ENCODE results near the gene GUCY1A2.

GUCY1A2 gene

GRCh38 chr11:106724293-106724892 lies 293.9 kb downstream of the GUCY1A2 start:
- DNase-seq: no peak

- DNase-seq: no peak
Measured at GRCh38 chr11:106723071-106723470, 295.2 kb downstream of the GUCY1A2 start.

- no peak for DNase-seq
Measured at GRCh38 chr11:106717222-106717621, 301.1 kb downstream of the GUCY1A2 start.

GRCh38 chr11:106714199-106714598 lies 304.1 kb downstream of the GUCY1A2 start:
- DNase-seq: no peak

DNA sequence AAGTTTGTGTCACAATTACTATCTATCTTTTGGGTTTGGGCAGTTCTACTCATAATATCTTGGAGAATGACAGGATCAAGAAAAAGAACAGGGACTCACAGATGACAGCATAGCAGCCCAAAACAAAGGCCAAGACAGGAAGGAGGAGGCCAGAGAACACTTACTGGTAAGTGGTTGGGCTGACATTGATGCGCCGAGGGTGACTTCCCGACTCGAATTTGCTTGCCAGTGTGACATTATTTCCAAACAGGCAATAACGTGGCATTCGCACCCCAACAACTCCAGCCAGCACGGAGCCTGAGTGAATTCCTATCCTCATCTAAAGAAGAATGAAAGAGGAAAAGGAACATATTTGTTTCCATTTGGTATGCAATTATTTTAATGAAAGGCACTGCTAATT lies 309.9 kb downstream of the GUCY1A2 start:
- DNase-seq: no peak

GRCh38 chr11:106706355-106706754 lies 311.9 kb downstream of the GUCY1A2 start:
- peak; percentile 63 to 90 for DNase-seq

DNA sequence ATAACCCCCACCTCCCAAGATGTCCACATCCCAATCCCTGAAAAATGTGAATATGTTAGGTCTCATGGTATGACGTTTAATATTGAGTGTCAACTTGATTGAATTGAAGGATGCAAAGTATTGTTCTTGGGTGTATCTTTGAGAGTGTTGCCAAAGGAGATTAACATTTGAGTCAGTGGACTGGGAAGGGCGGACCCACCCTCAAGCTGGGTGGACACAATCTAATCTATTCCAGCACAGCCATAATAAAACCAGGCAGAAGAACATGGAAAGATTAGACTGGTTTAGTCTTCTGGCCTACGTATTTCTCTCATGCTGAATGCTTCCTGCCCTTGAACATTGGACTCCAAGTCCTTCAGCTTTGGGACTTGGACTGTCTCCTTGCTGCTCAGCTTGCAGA lies 315.5 kb downstream of the GUCY1A2 start:
- no peak for DNase-seq

DNA sequence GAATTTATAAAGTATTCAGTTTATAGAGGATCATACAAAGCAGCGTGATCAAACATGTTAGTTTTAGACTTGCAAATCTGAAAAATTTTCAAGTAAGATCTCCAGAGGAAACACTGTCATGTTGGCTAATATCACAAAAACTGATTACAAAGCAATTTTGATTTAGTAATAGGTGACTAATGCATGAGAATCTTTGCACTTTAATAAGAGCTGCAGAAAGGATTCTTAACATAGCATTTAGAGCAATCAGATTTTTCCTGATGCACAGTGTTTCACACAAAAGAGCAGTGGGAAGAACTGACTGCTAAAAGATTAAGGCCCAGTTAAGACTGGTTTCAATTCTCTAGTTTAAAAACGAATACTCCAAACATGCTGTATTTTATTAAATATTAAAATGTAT lies 321.2 kb downstream of the GUCY1A2 start:
- DNase-seq: no peak

- DNase-seq: no peak
Measured at GRCh38 chr11:106695506-106695905, 322.8 kb downstream of the GUCY1A2 start.

DNA sequence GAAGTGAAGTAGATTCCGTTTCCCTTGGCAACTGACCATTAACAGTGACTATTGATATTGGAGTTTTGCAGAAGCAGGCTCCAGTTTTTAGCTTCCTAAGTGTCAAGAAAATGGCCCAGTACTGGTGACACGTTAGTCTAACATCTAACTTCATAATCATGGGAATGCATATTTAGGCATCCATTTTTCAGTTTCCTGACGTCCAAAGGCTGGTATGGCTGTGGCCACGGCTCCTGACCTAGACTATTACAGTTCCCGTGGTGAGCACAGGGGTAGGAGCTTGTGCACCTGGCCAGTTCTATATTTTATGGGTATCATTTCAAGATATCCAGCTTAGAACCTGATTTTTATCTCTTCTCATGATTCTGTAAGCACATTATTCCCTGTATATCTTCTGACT lies 323.8 kb downstream of the GUCY1A2 start:
- no peak for DNase-seq

DNA sequence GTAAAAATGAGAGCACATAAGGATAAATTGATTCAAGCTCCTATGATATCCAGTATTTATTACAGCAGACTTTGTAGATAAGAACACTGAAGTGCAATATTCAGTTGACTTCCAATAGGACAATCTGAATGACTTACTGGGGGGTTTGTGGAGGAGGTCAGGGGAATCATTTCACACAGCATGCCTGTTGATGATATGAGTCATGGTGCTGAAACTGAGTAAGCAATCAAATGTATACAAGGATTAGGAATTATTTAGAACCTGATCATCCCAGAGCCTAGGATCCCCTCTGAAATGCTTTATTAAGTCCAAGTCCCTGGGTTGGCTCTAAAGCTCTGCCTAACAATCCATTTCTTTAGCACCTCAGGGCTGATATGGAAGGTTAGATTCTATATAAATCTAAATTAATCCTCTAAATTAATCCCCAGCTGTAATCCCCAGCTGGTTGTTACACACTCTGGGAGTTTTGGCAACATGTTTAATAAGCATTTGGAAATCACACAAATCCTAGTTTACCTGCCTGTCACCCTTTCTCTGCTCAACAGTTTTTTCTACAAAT lies 326.4 kb downstream of the GUCY1A2 start:
- no peak for DNase-seq

DNA sequence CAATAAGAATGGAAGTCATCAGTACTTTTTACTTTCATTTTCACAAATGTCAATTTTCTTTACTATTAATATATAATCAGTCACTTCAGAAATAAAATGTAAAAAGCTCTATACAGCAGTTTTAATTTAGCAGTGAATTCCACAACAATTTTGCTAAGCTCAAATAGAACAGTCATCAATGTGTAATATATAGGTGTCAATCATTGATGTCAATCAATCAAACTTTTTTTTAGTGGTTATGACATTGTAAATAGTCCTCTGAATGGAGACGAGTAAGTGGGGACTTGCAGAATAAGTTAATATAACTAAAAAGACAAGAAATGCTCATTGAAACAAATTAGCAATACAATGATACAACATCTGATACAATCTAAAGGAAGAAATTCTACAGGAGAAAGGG lies 327.4 kb downstream of the GUCY1A2 start:
- no peak for DNase-seq

DNA sequence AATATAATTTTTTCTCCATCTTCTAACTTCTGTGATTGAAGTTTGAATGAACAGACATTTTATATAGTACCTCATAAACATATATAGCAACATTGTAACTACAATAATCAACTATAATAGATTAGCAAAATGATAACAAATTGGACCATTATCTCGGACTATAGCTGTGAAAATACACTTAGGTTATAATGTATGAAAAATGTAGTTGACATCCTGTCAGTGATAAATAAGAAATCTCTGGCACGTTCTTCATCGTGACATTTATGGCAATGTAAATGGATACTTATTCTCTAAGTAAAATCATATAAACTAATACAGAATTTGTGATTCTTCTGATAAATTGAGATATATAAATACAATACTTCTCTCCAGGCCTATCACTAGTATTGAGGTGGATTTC lies 333.3 kb downstream of the GUCY1A2 start:
- no peak for DNase-seq

GRCh38 chr11:106683435-106683834 lies 334.8 kb downstream of the GUCY1A2 start:
- DNase-seq: no peak

- DNase-seq: no peak
Measured at GRCh38 chr11:106681435-106681834, 336.8 kb downstream of the GUCY1A2 start.

DNA sequence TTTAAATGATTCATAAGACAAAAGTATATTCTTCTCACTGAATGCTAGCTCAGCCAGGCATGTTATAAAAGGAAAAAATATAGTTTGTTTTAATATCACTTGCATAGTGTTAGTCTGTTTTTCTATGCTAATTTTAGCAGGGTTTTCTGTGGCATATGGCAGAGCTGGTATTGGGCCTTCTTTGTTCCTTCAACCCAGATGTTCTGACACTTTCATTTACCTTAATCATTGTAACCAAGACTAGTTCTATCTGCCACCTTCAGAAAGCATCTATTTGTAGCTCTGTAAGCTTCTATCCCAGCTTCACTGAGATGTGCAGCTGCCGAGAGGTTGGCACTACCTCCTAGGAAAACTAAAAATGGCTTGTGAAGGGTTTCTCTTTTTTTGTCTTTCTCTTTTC lies 338.7 kb downstream of the GUCY1A2 start:
- DNase-seq: no peak

- no peak for DNase-seq
Measured at GRCh38 chr11:106679181-106679580, 339.1 kb downstream of the GUCY1A2 start.

GRCh38 chr11:106670069-106670468 lies 348.2 kb downstream of the GUCY1A2 start:
- no peak for DNase-seq

DNA sequence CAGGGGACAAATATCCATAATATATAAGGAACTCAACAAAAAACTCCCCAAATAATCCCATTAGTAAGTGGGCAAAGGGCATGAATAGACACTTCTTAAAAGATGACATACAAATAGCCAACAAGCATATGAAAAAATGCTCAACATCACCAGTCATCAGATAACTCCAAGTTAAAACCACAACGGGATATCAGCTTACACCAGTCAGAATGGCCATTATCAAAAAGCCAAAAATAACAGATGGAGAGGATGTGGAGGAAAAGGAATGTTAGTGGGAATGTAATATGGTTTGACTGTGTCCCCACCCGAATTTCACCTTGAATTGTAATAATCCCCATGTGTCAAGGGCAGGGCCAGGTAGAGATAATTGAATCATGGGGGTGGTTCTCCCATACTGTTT lies 350.1 kb downstream of the GUCY1A2 start:
- peak in 1 of 2 experiments; percentile 19 for DNase-seq

DNA sequence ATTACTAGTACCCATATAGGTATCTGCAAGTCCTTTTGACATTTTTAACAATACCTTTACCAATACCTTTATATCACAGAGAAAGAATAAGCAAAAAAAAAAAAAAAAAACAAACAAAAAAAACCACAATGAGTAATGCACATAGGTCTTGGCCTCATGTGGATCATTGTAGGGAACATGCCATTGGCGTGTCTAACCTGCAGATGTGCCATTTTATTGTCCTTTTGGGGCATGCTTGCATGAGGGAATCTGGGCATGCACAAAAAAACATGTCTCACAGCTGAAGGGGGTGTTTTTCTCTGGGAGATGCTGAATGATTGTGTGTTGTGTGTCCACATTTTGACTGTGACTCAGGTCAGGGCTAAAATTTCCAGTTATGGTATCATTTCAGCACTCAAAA lies 361.6 kb downstream of the GUCY1A2 start:
- no peak for DNase-seq

DNA sequence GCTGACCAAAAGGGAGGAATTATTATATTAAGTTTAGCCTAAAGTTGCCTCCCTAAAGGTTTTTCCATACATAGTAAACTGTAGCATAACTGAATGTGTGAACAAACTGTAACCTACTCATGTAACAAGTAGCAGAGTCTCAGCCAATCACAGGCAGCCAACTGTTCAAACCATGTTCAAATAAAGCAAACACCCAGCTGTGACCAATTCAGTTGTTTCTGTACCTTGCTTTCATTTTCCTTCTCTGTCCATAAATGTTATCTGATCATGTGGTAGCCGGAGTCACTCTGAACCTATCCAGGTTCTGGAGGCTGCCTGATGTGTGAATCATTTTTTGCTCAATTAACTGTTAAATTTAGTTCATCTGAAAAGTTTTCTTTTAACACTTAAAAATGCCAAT lies 373.5 kb downstream of the GUCY1A2 start:
- no peak for DNase-seq

GRCh38 chr11:106642331-106642730 lies 375.9 kb downstream of the GUCY1A2 start:
- DNase-seq: no peak

- DNase-seq: no peak
Measured at GRCh38 chr11:106632283-106632682, 386.0 kb downstream of the GUCY1A2 start.

- DNase-seq: no peak
Measured at GRCh38 chr11:106627694-106628093, 390.6 kb downstream of the GUCY1A2 start.

DNA sequence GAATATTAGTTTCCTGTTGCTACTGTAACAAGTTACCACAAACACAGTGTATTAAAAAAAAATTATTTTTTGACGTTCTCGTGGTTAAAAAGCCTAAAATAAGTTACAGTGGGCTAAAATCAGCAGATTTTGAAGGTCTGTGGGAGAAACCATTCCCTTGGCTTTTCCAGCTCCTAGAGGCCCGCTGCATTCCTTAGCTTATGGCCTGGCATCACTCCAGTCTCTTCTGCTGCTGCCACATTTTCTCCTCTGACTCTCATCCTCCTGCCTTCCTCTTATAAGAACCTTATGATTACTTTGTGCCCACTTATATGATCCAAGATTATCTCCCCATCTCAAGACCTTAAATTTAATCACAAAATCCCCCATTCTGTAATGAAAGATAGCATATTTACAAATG lies 392.7 kb downstream of the GUCY1A2 start:
- DNase-seq: no peak

Measured in SW 1271 (cell line).